ENCODE data around the gene XDH.

XDH gene

DNA sequence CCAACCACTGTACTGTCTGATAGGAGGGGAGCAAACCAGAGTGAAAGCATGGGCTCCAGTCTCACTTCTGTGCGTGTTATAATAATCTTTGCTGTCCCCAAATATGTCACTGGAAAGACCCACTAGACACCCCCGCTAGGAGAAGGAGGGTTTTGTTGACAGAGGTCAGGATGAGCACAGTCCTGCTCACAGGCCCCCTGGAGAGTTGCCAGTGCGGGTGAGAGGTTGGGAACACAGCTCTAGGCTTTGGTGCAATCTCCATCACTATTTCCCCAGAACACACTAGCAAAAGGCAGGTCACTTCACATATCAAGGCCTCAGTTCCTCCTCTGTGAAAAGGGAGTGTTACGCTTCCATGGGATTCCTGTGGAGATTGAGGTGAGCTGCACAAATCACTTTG, 9.7 kb downstream of the XDH start:
- H3K27ac ChIP-seq (ENCODE audit: low read depth, low read length), result no peak overlapping the region
- H3K27me3 ChIP-seq (ENCODE audit: control insufficient read depth in 5 of 5, insufficient read depth in 4 of 5, low read length in 5 of 5), result peaks cover 0 to 2% (median 0%) of the 10 kb centered on the region in 5 donors
- H3K36me3 ChIP-seq (ENCODE audit: control insufficient read depth in 5 of 5, insufficient read depth in 5 of 5, low read length in 5 of 5), result no peaks in the 10 kb centered on the region

DNA sequence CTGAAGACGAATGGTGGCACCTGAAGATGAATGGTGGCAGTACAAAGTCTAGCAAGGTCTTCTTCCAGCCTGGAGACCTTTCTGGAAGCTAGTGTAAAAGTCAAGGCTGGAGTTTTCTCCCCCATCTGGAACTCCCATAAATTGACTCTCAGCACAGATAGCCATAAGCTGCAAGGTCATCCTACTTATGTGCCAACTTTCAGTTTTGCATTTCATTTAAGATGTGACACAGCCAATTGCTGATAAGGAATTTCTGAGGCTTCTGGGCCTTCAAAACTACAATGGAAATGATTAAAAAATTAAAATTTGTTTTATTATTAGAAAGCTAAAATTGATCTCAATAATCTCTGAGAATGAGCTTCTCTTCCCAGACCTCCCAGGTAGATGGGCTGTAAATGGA, 10.2 kb downstream of the XDH start:
- no peaks in the 10 kb centered on the region for H3K4me1 ChIP-seq (ENCODE audit: control insufficient read depth in 5 of 5, insufficient read depth in 5 of 5, low read length in 5 of 5)
- no peaks in the 10 kb centered on the region for H3K36me3 ChIP-seq (ENCODE audit: control insufficient read depth in 5 of 5, insufficient read depth in 5 of 5, low read length in 5 of 5)
- no peak overlapping the region for H3K9ac ChIP-seq (ENCODE audit: low read length in 5 of 5)
- H3K9me3 ChIP-seq (ENCODE audit: control insufficient read depth in 5 of 5, low read length in 5 of 5), result no peaks in the 10 kb centered on the region
- H3K27me3 ChIP-seq (ENCODE audit: control insufficient read depth in 5 of 5, insufficient read depth in 4 of 5, low read length in 5 of 5), result peaks cover 0 to 2% (median 0%) of the 10 kb centered on the region in 5 donors
- H3K27ac ChIP-seq (ENCODE audit: low read depth, low read length), result no peak overlapping the region
- H3K4me3 ChIP-seq (ENCODE audit: low read depth in 1 of 5, low read length in 5 of 5), result no peak overlapping the region

More for the DNA sequence above, 9.7 kb downstream of the XDH start:
- Histone ChIP-seq H3K9me3 (ENCODE audit: control insufficient read depth in 5 of 5, low read length in 5 of 5) (no peaks in the 10 kb centered on the region), H3K9ac (ENCODE audit: low read length in 5 of 5) (no peak overlapping the region), H3K4me3 (ENCODE audit: low read depth in 1 of 5, low read length in 5 of 5) (no peak overlapping the region), H3K4me1 (ENCODE audit: control insufficient read depth in 5 of 5, insufficient read depth in 5 of 5, low read length in 5 of 5) (no peaks in the 10 kb centered on the region)

DNA sequence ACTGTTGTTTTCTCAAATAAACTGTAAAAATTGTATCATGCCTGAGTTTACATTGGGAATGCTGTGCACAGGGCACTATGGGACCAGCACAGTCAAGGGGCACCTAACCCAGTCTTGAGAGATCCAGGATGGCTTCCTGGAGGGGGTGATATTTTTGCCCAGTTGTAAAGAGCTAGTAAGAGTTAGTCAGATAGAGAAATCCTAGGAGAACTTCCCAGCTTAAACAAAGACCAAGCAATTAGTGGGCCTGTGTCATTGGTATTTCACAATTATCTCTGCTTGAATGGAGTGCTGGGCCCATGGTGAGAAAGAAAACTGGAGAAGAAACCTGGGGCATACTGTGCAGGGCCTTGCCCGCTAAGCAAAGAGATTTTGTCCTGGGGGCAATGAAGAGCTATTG, 12.2 kb downstream of the XDH start:
- Histone ChIP-seq H3K4me1 (ENCODE audit: control insufficient read depth in 5 of 5, insufficient read depth in 5 of 5, low read length in 5 of 5) (no peaks in the 10 kb centered on the region), H3K36me3 (ENCODE audit: control insufficient read depth in 5 of 5, insufficient read depth in 5 of 5, low read length in 5 of 5) (no peaks in the 10 kb centered on the region), H3K27ac (ENCODE audit: low read depth, low read length) (no peak overlapping the region), H3K27me3 (ENCODE audit: control insufficient read depth in 5 of 5, insufficient read depth in 4 of 5, low read length in 5 of 5) (peaks cover 0 to 2% (median 0%) of the 10 kb centered on the region in 5 donors), H3K9ac (ENCODE audit: low read length in 5 of 5) (no peak overlapping the region), H3K9me3 (ENCODE audit: control insufficient read depth in 5 of 5, low read length in 5 of 5) (no peaks in the 10 kb centered on the region), H3K4me3 (ENCODE audit: low read depth in 1 of 5, low read length in 5 of 5) (no peak overlapping the region)

DNA sequence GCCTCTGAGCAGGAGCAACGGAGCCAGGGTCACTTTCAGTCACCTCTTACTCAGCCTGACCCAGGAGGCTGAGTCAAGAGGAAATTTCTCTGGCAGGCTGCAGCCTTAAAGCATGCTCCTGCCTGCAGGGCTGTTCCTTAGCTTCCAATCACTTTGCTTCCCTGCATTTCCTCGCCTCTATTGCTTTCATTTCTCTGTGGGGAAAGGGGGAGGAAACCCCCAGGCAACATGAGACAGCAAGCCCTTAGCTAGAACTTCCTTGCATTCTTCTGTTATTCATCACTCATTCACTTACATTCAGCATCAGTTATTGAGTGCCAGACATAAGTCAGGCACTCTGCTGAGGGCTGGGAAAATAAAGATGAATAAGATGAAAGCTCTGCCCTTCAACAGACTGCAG, 13.0 kb downstream of the XDH start:
- Histone ChIP-seq H3K27ac (ENCODE audit: low read depth, low read length) (no peak overlapping the region), H3K9me3 (ENCODE audit: control insufficient read depth in 5 of 5, low read length in 5 of 5) (no peaks in the 10 kb centered on the region), H3K27me3 (ENCODE audit: control insufficient read depth in 5 of 5, insufficient read depth in 4 of 5, low read length in 5 of 5) (peaks cover 0 to 2% (median 0%) of the 10 kb centered on the region in 5 donors), H3K4me3 (ENCODE audit: low read depth in 1 of 5, low read length in 5 of 5) (no peak overlapping the region), H3K36me3 (ENCODE audit: control insufficient read depth in 5 of 5, insufficient read depth in 5 of 5, low read length in 5 of 5) (no peaks in the 10 kb centered on the region), H3K9ac (ENCODE audit: low read length in 5 of 5) (no peak overlapping the region), H3K4me1 (ENCODE audit: control insufficient read depth in 5 of 5, insufficient read depth in 5 of 5, low read length in 5 of 5) (no peaks in the 10 kb centered on the region)

DNA sequence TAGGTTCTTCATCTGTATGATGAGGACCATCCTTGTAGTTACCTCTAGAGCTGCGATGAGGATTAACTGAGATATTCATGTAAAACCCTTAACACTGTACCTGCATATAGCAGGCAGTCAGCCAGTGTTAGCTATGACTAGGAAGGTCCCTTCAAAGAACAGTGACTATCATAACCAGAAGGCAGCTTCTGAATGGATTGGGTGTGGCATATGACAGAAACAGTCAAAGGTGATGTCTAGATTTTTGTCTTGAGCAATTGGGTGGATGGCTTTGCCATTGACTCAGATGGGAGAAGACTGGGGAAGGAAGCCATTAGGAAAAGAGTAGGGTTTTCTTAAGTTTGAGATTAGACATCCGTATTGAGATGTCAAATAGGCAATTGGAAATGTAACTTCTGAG, 15.7 kb downstream of the XDH start:
- Histone ChIP-seq H3K27me3 (ENCODE audit: control insufficient read depth in 5 of 5, insufficient read depth in 4 of 5, low read length in 5 of 5) (peaks cover 0 to 2% (median 0%) of the 10 kb centered on the region in 5 donors), H3K9me3 (ENCODE audit: control insufficient read depth in 5 of 5, low read length in 5 of 5) (no peaks in the 10 kb centered on the region), H3K4me1 (ENCODE audit: control insufficient read depth in 5 of 5, insufficient read depth in 5 of 5, low read length in 5 of 5) (no peaks in the 10 kb centered on the region), H3K4me3 (ENCODE audit: low read depth in 1 of 5, low read length in 5 of 5) (no peak overlapping the region), H3K9ac (ENCODE audit: low read length in 5 of 5) (no peak overlapping the region), H3K27ac (ENCODE audit: low read depth, low read length) (no peak overlapping the region), H3K36me3 (ENCODE audit: control insufficient read depth in 5 of 5, insufficient read depth in 5 of 5, low read length in 5 of 5) (no peaks in the 10 kb centered on the region)

DNA sequence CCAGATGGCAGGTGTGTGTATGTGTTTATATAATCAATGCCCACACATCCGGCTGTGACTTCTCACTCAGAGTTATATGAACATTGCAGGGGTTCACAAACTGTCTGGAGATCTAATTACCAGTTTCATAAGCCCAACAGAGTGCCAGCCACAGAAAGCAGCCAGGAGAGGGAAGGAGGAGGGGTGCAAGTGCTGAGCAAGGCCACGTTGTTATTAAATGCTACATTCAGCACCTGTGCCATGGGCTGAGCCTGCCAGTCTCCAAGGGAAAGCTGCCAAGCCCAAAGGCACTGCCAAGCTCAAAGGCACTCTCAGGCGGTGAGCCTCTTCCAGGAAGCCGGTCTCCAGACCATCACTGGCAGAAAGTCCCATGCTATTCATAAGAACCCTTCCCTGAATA, 17.4 kb downstream of the XDH start:
- Histone ChIP-seq H3K4me1 (ENCODE audit: control insufficient read depth in 5 of 5, insufficient read depth in 5 of 5, low read length in 5 of 5) (no peaks in the 10 kb centered on the region), H3K9ac (ENCODE audit: low read length in 5 of 5) (no peak overlapping the region), H3K27ac (ENCODE audit: low read depth, low read length) (no peak overlapping the region), H3K36me3 (ENCODE audit: control insufficient read depth in 5 of 5, insufficient read depth in 5 of 5, low read length in 5 of 5) (no peaks in the 10 kb centered on the region), H3K9me3 (ENCODE audit: control insufficient read depth in 5 of 5, low read length in 5 of 5) (no peaks in the 10 kb centered on the region), H3K4me3 (ENCODE audit: low read depth in 1 of 5, low read length in 5 of 5) (no peak overlapping the region), H3K27me3 (ENCODE audit: control insufficient read depth in 5 of 5, insufficient read depth in 4 of 5, low read length in 5 of 5) (peaks cover 0 to 2% (median 0%) of the 10 kb centered on the region in 5 donors)

DNA sequence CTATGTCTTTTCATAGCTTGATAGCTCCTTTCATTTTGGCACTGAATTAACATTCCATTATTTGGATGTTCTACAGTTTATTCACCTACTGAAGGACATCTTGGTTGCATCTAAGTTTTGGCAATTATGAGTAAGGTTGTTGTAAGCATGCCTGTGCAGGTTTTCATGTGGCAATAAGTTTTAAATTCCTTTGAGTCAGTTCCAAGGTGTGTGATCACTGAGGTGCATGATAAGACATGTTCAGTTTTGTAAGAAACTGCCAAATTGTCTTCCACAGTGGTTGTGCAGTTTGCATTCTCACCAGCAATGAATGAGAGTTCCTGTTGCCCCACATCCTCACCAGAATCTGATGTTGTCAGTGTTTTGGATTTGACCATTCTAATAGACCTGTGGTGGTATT, 24.2 kb downstream of the XDH start:
- no peaks in the 10 kb centered on the region for H3K36me3 ChIP-seq (ENCODE audit: control insufficient read depth in 5 of 5, insufficient read depth in 5 of 5, low read length in 5 of 5)
- H3K27me3 ChIP-seq (ENCODE audit: control insufficient read depth in 5 of 5, insufficient read depth in 4 of 5, low read length in 5 of 5), result no peaks in the 10 kb centered on the region
- H3K4me3 ChIP-seq (ENCODE audit: low read depth in 1 of 5, low read length in 5 of 5), result no peak overlapping the region
- H3K27ac ChIP-seq (ENCODE audit: low read depth, low read length), result no peak overlapping the region
- no peak overlapping the region for H3K9ac ChIP-seq (ENCODE audit: low read length in 5 of 5)
- H3K4me1 ChIP-seq (ENCODE audit: control insufficient read depth in 5 of 5, insufficient read depth in 5 of 5, low read length in 5 of 5), result no peaks in the 10 kb centered on the region
- H3K9me3 ChIP-seq (ENCODE audit: control insufficient read depth in 5 of 5, low read length in 5 of 5), result no peaks in the 10 kb centered on the region

DNA sequence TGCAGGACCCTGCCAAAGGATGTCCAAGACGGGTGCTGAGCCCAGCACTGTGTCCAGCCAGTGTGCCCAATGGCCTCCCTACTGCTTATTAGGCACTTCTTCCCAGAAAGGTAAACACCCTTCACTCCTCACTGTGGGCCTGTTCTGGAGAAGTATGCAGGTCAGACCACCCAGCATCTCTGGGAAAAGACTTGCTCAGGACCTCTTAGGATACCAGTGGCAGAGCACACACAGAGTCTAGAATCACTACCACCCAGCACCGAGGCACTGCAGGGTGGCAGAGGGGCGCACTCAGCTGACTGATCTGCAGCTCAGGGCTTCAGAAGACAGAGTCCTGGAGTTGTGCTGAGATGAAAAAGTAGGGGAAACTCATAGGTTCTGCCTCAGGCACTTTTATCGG, 25.8 kb downstream of the XDH start:
- Histone ChIP-seq H3K9me3 (ENCODE audit: control insufficient read depth in 5 of 5, low read length in 5 of 5) (no peaks in the 10 kb centered on the region), H3K36me3 (ENCODE audit: control insufficient read depth in 5 of 5, insufficient read depth in 5 of 5, low read length in 5 of 5) (no peaks in the 10 kb centered on the region), H3K9ac (ENCODE audit: low read length in 5 of 5) (no peak overlapping the region), H3K4me3 (ENCODE audit: low read depth in 1 of 5, low read length in 5 of 5) (no peak overlapping the region), H3K4me1 (ENCODE audit: control insufficient read depth in 5 of 5, insufficient read depth in 5 of 5, low read length in 5 of 5) (no peaks in the 10 kb centered on the region), H3K27ac (ENCODE audit: low read depth, low read length) (no peak overlapping the region), H3K27me3 (ENCODE audit: control insufficient read depth in 5 of 5, insufficient read depth in 4 of 5, low read length in 5 of 5) (no peaks in the 10 kb centered on the region)

DNA sequence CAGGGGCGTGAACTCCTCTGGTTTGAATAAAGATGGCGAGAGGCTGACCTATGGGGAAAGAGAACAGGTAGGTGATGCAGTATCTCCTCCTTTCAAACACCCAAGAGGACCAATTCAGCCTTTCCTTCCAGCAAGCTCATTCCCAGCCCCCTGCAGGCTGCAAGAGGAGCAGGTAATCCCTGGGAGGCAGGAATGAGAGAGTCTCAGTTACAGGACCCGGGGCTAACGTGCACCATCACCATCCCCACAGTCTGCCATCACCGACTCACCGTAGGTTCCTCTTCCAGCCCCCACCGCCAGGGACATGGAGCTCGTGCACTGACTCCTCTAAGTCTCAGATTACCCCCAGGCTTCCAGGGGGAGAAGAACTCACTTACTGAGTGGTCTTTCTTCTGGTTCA, 26.7 kb downstream of the XDH start:
- no peaks in the 10 kb centered on the region for H3K36me3 ChIP-seq (ENCODE audit: control insufficient read depth in 5 of 5, insufficient read depth in 5 of 5, low read length in 5 of 5)
- H3K4me1 ChIP-seq (ENCODE audit: control insufficient read depth in 5 of 5, insufficient read depth in 5 of 5, low read length in 5 of 5), result no peaks in the 10 kb centered on the region
- no peak overlapping the region for H3K4me3 ChIP-seq (ENCODE audit: low read depth in 1 of 5, low read length in 5 of 5)
- no peaks in the 10 kb centered on the region for H3K9me3 ChIP-seq (ENCODE audit: control insufficient read depth in 5 of 5, low read length in 5 of 5)
- no peak overlapping the region for H3K27ac ChIP-seq (ENCODE audit: low read depth, low read length)
- no peaks in the 10 kb centered on the region for H3K27me3 ChIP-seq (ENCODE audit: control insufficient read depth in 5 of 5, insufficient read depth in 4 of 5, low read length in 5 of 5)
- H3K9ac ChIP-seq (ENCODE audit: low read length in 5 of 5), result no peak overlapping the region

DNA sequence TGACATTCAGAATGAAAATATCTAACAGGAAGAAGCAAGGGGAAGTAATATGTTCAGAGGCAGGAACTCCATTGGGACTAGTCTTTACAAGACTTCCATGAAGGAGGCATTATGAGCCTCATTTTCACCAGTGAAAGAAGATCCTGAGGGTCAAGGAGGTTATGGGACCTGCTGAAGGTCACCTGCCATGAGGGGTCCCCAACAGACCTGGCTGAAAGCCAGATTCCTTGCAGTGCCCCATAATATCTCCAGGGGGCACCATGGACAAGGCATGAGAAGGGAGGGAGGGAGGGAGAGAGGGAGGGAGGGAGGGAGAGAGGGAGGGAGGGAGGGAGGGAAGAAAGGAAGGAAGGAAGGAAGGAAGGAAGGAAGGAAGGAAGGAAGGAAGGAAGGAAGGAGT, 27.9 kb downstream of the XDH start:
- no peaks in the 10 kb centered on the region for H3K4me1 ChIP-seq (ENCODE audit: control insufficient read depth in 5 of 5, insufficient read depth in 5 of 5, low read length in 5 of 5)
- H3K4me3 ChIP-seq (ENCODE audit: low read depth in 1 of 5, low read length in 5 of 5), result no peak overlapping the region
- no peak overlapping the region for H3K9ac ChIP-seq (ENCODE audit: low read length in 5 of 5)
- no peaks in the 10 kb centered on the region for H3K9me3 ChIP-seq (ENCODE audit: control insufficient read depth in 5 of 5, low read length in 5 of 5)
- H3K27me3 ChIP-seq (ENCODE audit: control insufficient read depth in 5 of 5, insufficient read depth in 4 of 5, low read length in 5 of 5), result no peaks in the 10 kb centered on the region
- H3K36me3 ChIP-seq (ENCODE audit: control insufficient read depth in 5 of 5, insufficient read depth in 5 of 5, low read length in 5 of 5), result no peaks in the 10 kb centered on the region
- no peak overlapping the region for H3K27ac ChIP-seq (ENCODE audit: low read depth, low read length)

DNA sequence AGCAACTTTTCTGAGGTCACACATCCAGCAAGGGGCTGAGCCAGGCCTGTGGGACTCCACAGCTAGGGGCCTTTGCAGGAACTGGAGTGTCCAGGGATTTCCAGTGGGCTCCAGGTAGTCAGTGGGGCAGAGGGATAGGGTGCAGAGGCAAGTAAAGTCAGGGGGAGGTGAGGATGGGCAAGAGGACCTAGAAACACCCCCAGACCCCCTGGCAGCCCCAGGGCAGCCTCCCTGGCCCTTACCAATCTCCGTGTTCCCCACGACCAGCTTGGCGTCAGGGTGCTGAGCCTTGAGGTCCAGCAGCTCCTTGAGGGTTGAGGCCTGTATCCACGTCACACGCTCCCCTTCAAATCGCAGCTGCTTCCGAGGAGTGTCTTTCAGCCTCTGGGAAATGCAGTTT, 28.4 kb downstream of the XDH start:
- no peaks in the 10 kb centered on the region for H3K27me3 ChIP-seq (ENCODE audit: control insufficient read depth in 5 of 5, insufficient read depth in 4 of 5, low read length in 5 of 5)
- H3K36me3 ChIP-seq (ENCODE audit: control insufficient read depth in 5 of 5, insufficient read depth in 5 of 5, low read length in 5 of 5), result no peaks in the 10 kb centered on the region
- no peak overlapping the region for H3K4me3 ChIP-seq (ENCODE audit: low read depth in 1 of 5, low read length in 5 of 5)
- no peaks in the 10 kb centered on the region for H3K9me3 ChIP-seq (ENCODE audit: control insufficient read depth in 5 of 5, low read length in 5 of 5)
- no peak overlapping the region for H3K27ac ChIP-seq (ENCODE audit: low read depth, low read length)
- no peak overlapping the region for H3K9ac ChIP-seq (ENCODE audit: low read length in 5 of 5)
- no peaks in the 10 kb centered on the region for H3K4me1 ChIP-seq (ENCODE audit: control insufficient read depth in 5 of 5, insufficient read depth in 5 of 5, low read length in 5 of 5)

Measured in subcutaneous abdominal adipose tissue (tissue), 5 donors.